NB4 (cell line): ENCODE data around the gene SLC25A36.

Experiments used
- MYC ChIP-seq: IDR thresholded peaks from 2 replicates; pipeline ENCODE4 v1.6.1; 2011; ENCODE audit warnings: low read depth, low read length
- POLR2A ChIP-seq: IDR thresholded peaks from 2 replicates; pipeline ENCODE4 v1.6.1; 2011; ENCODE audit warnings: mild to moderate bottlenecking; ENCODE audit not compliant: insufficient read length; ENCODE audit errors: extremely low read depth
- TF ChIP-seq, protein P1 (sequence below): IDR thresholded peaks from one replicate; pipeline ENCODE4 v1.5.1; 2012; ENCODE audit warnings: low read depth, low read length

DNA sequence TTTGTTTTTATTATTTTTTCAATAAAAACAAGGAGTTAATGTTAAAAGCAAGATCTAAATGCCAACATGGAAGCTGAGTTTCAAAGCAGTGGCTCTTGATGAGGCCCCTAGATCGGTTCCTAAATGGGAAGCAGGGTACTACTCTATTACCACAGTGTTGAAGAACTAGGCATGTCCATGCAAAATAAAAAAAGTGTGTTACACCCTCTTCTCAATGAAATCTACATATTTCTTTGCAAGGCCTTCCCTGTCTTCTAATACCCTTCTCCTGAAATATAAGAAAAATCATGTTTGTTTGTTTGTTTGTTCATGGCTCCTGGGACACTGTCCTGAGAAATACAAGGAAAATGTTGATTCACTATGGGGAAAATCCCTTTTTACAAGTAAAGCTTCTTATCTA is 12.2 kb upstream of the SLC25A36 start:
- TF ChIP-seq POLR2A: no peak
- TF ChIP-seq, protein P1, sequence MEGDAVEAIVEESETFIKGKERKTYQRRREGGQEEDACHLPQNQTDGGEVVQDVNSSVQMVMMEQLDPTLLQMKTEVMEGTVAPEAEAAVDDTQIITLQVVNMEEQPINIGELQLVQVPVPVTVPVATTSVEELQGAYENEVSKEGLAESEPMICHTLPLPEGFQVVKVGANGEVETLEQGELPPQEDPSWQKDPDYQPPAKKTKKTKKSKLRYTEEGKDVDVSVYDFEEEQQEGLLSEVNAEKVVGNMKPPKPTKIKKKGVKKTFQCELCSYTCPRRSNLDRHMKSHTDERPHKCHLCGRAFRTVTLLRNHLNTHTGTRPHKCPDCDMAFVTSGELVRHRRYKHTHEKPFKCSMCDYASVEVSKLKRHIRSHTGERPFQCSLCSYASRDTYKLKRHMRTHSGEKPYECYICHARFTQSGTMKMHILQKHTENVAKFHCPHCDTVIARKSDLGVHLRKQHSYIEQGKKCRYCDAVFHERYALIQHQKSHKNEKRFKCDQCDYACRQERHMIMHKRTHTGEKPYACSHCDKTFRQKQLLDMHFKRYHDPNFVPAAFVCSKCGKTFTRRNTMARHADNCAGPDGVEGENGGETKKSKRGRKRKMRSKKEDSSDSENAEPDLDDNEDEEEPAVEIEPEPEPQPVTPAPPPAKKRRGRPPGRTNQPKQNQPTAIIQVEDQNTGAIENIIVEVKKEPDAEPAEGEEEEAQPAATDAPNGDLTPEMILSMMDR: no peak
- TF ChIP-seq MYC: no peak
